GM08714 (cell line): ENCODE measurements around the gene SNX32.

Experiments
- H3K4me3 ChIP-seq: fragments of 200-500 bp; sonication (Bioruptor generic); 2 replicates; pipeline ENCODE4 v1.5.1; 2014; ENCODE audit warnings: mild to moderate bottlenecking, low read length, inconsistent platforms
- ZNF274 ChIP-seq: IDR thresholded peaks from 2 replicates; pipeline ENCODE4 v1.6.1; 2012; ENCODE audit warnings: mild to moderate bottlenecking, low read depth, low read length

The SNX32 gene

GRCh38 chr11:65854852-65855837, 21.4 kb downstream of the SNX32 start:
- no peak for TF ChIP-seq ZNF274
- no peak overlapping the region for H3K4me3 ChIP-seq

- TF ChIP-seq ZNF274: no peak
- peak overlapping the region; percentile 86 for H3K4me3 ChIP-seq
Measured at GRCh38 chr11:65855927-65856363, 22.2 kb downstream of the SNX32 start.

- no peak for TF ChIP-seq ZNF274
Measured at GRCh38 chr11:65856689-65857499, 23.1 kb downstream of the SNX32 start.

GRCh38 chr11:65857500-65857852, 23.7 kb downstream of the SNX32 start:
- TF ChIP-seq ZNF274: no peak
- H3K4me3 ChIP-seq: peak overlapping the region; percentile 86

More at GRCh38 chr11:65856689-65857499, 23.1 kb downstream of the SNX32 start:
- peak overlapping the region; percentile 86 for H3K4me3 ChIP-seq

- TF ChIP-seq ZNF274: no peak
Measured at GRCh38 chr11:65857853-65858680, 24.3 kb downstream of the SNX32 start, which contains the start of gene CFL1. Gene CFL1, minus strand, starts transcription at chr11:65858180. Its CDS starts 81 bp downstream, at chr11:65858099.

GRCh38 chr11:65858681-65859087, 24.9 kb downstream of the SNX32 start:
- peak overlapping the region; percentile 71 for H3K4me3 ChIP-seq
- no peak for TF ChIP-seq ZNF274

More at GRCh38 chr11:65857853-65858680, 24.3 kb downstream of the SNX32 start, which contains the start of gene CFL1:
- peak within 1 kb of the TSS; percentile 86 for H3K4me3 ChIP-seq

GRCh38 chr11:65859095-65859811, 25.5 kb downstream of the SNX32 start:
- peak overlapping the region; percentile 82 for H3K4me3 ChIP-seq
- no peak for TF ChIP-seq ZNF274

- H3K4me3 ChIP-seq: peak overlapping the region; percentile 82; the same call in 1 of the 2 replicates
- TF ChIP-seq ZNF274: no peak
Measured at GRCh38 chr11:65859812-65860277, 26.1 kb downstream of the SNX32 start.

- TF ChIP-seq ZNF274: no peak
- peak within 1 kb of the TSS; percentile 82 for H3K4me3 ChIP-seq
Measured at GRCh38 chr11:65860278-65861164, 26.8 kb downstream of the SNX32 start, which contains the start of gene MUS81. Gene MUS81, plus strand, starts transcription at chr11:65860433. Its CDS starts 321 bp downstream, at chr11:65860754.

- H3K4me3 ChIP-seq: peak overlapping the region; percentile 82
- TF ChIP-seq ZNF274: no peak
Measured at GRCh38 chr11:65861165-65861505, 27.4 kb downstream of the SNX32 start.

- TF ChIP-seq ZNF274: no peak
- H3K4me3 ChIP-seq: peak overlapping the region; percentile 82
Measured at GRCh38 chr11:65861533-65862183, 27.9 kb downstream of the SNX32 start.
